WTC11 (cell line): ENCODE data around the gene DMTF1. TPM values are rescaled to one million over a fixed set of nuclear protein-coding genes. Genes with fewer than 3 reads are reported as not detected.

Source experiments
- total RNA-seq: library from RNA; stranded (reverse); gene quantifications from 3 replicates; pipeline ENCODE4 v1.2.3, GENCODE V29; 2021

The DMTF1 gene
- total RNA-seq, 1 experiment from 2014 or later, result 79.3 TPM

Other genes with a start within 250 kb of the DMTF1 start
- gene ELAPOR2, start 92.8 kb upstream of the DMTF1 start, total RNA-seq, result 38.7 to 42.7 TPM (median 41.6 TPM) in 3 replicates
- 24.2 to 29.0 TPM (median 25.9 TPM) in 3 replicates for gene TMEM243, start 67.3 kb downstream of the DMTF1 start, total RNA-seq
- 4.0 to 6.9 TPM (median 5.5 TPM) in 3 replicates for gene CROT, start 193.2 kb downstream of the DMTF1 start, total RNA-seq